BLaER1 treated with 17β-estradiol and CSF1 and Interleukin-3, amounts not matched to agents 10 nM and 100 nM (cell line): ENCODE data around the gene DUSP1.

Source experiments
- H3K27ac ChIP-seq, 11 experiments: shearing (Covaris generic); formaldehyde crosslinking; 2 replicates each; pipeline ENCODE4 v1.8.1; 2022
- H3K27me3 ChIP-seq, 11 experiments: shearing (Covaris generic); formaldehyde crosslinking; 2 replicates each; pipeline ENCODE4 v1.8.1; 2022
- H3K36me3 ChIP-seq, 11 experiments: shearing (Covaris generic); formaldehyde crosslinking; 2 replicates each; pipeline ENCODE4 v1.8.1; 2022
- H3K4me1 ChIP-seq, 10 experiments: shearing (Covaris generic); formaldehyde crosslinking; 2 replicates each; pipeline ENCODE4 v1.8.1; 2022
- H3K4me2 ChIP-seq, 11 experiments: shearing (Covaris generic); formaldehyde crosslinking; 2 replicates each; pipeline ENCODE4 v1.8.1; 2022
- H3K4me3 ChIP-seq, 10 experiments: shearing (Covaris generic); formaldehyde crosslinking; 2 replicates each; pipeline ENCODE4 v1.8.1; 2022
- H3K9ac ChIP-seq, 11 experiments: shearing (Covaris generic); formaldehyde crosslinking; 2 replicates each; pipeline ENCODE4 v1.8.1; 2022
- H3K9me3 ChIP-seq, 11 experiments: shearing (Covaris generic); formaldehyde crosslinking; replicated peaks in 1 of 11; 2 replicates each; pipeline ENCODE4 v1.8.1; 2022
- H4K20me1 ChIP-seq, 11 experiments: shearing (Covaris generic); formaldehyde crosslinking; 2 replicates each; pipeline ENCODE4 v1.8.1; 2022
- Cebpa-rat ChIP-seq, 11 experiments: shearing (Covaris generic); IDR thresholded peaks; 2 replicates each; pipeline ENCODE4 v1.8.1; 2022

The DUSP1 gene

GRCh38 chr5:172721455-172722326, 49.3 kb downstream of the DUSP1 start:
- Histone ChIP-seq H3K9ac (no peak overlapping the region), H3K27ac (0 out of 22 replicates have a peak overlapping the region, but pooled peaks of 1 of the 11 experiments have one; percentile 8), H3K36me3 (no peaks in the 10 kb centered on the region), H3K27me3 (no peaks in the 10 kb centered on the region), H3K9me3 (no peaks in the 10 kb centered on the region), H4K20me1 (no peaks in the 10 kb centered on the region), H3K4me3 (no peak overlapping the region), H3K4me1 (peaks cover 10 to 28% (median 21%) of the 10 kb centered on the region in 10 experiments), H3K4me2 (peak overlapping the region in 10 of 11 experiments; percentile 4 to 57 (median 14); a peak in 11 of 22 replicates)
- no peak for TF ChIP-seq Cebpa-rat (IDR thresholded peaks at IDR 0.05)

GRCh38 chr5:172720655-172721054, 50.3 kb downstream of the DUSP1 start:
- Histone ChIP-seq H3K9ac (no peak overlapping the region), H3K27ac (no peak overlapping the region), H3K36me3 (no peaks in the 10 kb centered on the region), H4K20me1 (no peaks in the 10 kb centered on the region), H3K9me3 (no peaks in the 10 kb centered on the region), H3K4me3 (no peak overlapping the region), H3K4me1 (peaks cover 13 to 35% (median 24%) of the 10 kb centered on the region in 10 experiments), H3K27me3 (no peaks in the 10 kb centered on the region), H3K4me2 (no peak overlapping the region)
- TF ChIP-seq Cebpa-rat (IDR thresholded peaks at IDR 0.05): no peak

GRCh38 chr5:172719211-172719610, 51.8 kb downstream of the DUSP1 start:
- no peak for TF ChIP-seq Cebpa-rat (IDR thresholded peaks at IDR 0.05)

GRCh38 chr5:172718527-172719114, 52.4 kb downstream of the DUSP1 start:
- H3K4me2 ChIP-seq: no peak overlapping the region
- H4K20me1 ChIP-seq: no peaks in the 10 kb centered on the region
- H3K4me3 ChIP-seq: no peak overlapping the region
- H3K9ac ChIP-seq: no peak overlapping the region
- H3K4me1 ChIP-seq: peaks cover 31 to 56% (median 44%) of the 10 kb centered on the region in 10 experiments
- H3K27ac ChIP-seq: no peak overlapping the region
- no peaks in the 10 kb centered on the region for H3K36me3 ChIP-seq
- H3K27me3 ChIP-seq: no peaks in the 10 kb centered on the region
- H3K9me3 ChIP-seq: no peaks in the 10 kb centered on the region
- TF ChIP-seq Cebpa-rat (IDR thresholded peaks at IDR 0.05): no peak

More at GRCh38 chr5:172719211-172719610, 51.8 kb downstream of the DUSP1 start:
- no peaks in the 10 kb centered on the region for H4K20me1 ChIP-seq
- no peak overlapping the region for H3K27ac ChIP-seq
- no peak overlapping the region for H3K9ac ChIP-seq
- H3K4me1 ChIP-seq: peaks cover 25 to 50% (median 38%) of the 10 kb centered on the region in 10 experiments
- no peak overlapping the region for H3K4me2 ChIP-seq
- H3K9me3 ChIP-seq: no peaks in the 10 kb centered on the region
- no peak overlapping the region for H3K4me3 ChIP-seq
- H3K27me3 ChIP-seq: no peaks in the 10 kb centered on the region
- H3K36me3 ChIP-seq: no peaks in the 10 kb centered on the region
